CD4-positive, alpha-beta T cell treated with Interleukin-17A for 1 hour (primary cell): ENCODE measurements around the gene SFXN1.

Experiments
- DNase-seq: peaks from one replicate; pipeline ENCODE4 v3.0.0-alpha.2; 2020

Gene SFXN1

GRCh38 chr5:175466700-175467318, 11.6 kb upstream of the SFXN1 start:
- no peak for DNase-seq

GRCh38 chr5:175467983-175468690, 10.2 kb upstream of the SFXN1 start:
- no peak for DNase-seq

DNA sequence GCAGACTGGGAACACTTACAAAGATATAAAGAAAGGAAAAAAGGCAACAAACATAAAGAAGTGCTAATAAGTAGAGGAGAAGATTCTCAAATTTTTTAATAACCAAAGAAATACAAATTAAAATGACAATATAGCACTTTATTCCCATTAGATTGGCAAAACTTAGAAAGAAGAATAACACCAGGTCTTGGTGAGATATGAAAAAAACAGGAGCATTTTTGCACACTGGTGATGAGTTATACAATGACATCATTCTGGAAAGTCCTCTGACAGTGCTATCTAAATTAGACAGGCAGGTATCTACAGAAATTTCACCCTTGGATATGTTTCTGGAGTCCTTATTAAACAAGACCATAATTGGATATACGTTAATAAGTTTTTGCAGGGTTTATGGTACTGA, 9.5 kb upstream of the SFXN1 start:
- no peak for DNase-seq

DNA sequence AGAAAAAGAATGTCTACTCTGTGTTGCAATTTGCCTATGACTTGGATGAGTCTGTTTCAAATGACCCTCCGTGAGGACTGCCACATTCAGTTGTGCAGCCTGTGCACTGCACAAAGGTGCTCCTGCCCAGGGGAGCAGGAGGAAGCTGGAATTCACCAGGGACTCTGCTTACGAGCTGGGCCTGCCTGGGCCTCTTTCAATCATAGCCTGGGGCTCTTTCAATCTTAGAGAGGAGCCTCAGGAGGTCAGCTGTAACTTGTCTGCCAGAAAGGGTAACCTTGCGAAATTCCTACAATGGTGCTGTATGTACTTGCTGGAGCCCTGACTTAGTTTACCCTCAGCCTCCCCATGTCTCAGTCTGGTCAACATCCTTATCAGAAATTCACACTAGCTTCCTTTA, 8.4 kb upstream of the SFXN1 start:
- no peak for DNase-seq

- no peak for DNase-seq
These were observed 7.6 kb upstream of the SFXN1 start for GRCh38 chr5:175470781-175471180.

DNA sequence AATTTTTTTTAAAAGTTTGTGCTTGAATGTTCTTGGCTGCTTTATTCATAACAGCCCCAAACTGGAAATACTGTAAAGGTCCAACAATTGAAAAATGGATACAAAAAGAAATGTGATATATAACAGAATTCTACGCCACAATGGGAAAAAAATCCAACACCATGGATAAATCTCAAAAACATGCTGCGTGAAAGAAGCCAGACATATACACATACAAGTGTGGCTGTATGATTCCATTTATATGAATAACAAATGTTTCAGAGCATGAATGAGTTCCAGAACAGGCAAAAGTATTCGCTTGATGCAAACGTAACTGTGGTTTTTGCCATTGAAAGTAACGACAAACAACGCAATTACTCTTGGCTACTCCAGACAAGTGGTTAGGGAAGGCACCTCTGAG, 7.2 kb upstream of the SFXN1 start:
- no peak for DNase-seq

GRCh38 chr5:175471628-175472027, 6.7 kb upstream of the SFXN1 start:
- DNase-seq: no peak

- no peak for DNase-seq
These were observed 6.0 kb upstream of the SFXN1 start for GRCh38 chr5:175472378-175472777.

DNA sequence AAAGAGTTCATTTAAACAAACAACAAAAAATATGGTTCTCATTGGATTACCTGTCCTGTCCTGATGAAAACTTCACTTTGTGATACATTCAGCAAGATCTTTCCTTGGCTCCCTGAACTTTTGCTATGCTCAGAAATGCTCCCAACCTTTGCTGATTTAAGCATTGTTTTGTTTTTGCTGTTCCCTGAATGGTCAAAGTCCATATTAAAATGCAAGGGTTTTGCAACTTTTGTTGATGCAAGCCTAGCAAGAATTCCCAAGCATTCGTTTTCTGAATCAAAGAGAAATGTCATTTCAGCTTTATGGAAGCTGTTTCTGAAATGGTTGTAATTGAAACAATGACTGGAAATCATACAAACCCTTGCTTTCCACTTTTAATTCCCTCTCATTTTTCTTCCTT, 3.1 kb upstream of the SFXN1 start:
- no peak for DNase-seq

DNA sequence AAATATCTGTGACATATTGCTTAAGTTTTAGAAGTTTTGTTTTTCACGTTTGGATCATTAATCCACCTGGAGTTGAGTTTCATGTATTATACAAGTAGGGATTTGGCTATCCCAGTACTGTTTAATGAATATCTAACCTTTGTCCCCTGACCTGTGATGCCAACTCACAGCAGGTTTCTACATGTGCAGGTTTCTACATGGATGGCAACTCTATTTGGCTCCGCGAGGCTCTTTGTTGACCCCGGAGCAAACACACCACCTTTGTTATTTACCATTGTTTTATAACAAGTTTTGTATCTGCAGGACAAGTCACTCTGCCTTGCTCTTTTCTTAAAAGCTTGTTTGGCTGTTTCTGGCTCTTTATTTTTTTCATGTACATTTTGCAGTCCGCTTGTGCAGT, 920 bp upstream of the SFXN1 start:
- no peak for DNase-seq

DNA sequence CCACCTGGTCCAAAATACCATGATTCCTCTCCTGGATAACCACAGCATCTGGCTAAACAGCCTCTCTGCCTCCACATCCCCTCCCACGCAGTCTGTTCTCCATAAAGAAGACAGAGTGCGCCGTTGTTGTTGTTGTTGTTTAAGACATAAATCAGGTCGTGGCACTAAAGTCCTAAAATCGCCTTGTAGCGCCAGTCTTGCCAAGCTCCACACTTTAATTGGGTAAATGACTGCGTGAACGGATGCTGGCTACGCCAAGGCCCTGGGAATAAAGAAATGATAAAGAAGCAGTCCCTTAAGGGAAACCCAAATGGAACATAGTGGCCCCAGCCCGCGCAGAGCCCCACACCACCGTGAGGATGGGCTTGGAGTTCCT, 364 bp upstream of the SFXN1 start:
- DNase-seq: no peak

GRCh38 chr5:175479125-175479881, 943 bp downstream of the SFXN1 start:
- DNase-seq: peak; percentile 5

DNA sequence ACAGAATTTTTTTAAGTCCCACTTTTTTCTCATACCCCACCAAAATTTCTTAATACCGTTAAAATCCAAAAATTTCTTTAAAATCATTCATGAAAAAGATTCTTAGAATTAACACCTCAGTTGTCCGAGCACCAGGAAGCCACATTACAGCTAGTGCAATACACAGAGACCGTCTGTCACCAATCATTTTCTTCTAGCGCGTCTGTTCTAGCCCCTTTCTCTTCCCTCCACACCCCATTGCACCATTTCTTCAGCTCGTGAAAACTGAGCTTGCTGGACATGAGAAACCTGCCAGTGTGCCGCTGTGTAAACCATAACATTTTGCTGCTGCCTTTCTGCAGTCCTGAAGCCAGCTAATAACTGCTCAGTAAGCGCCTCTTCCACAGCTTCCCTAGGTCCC, 5.0 kb downstream of the SFXN1 start:
- DNase-seq: no peak

DNA sequence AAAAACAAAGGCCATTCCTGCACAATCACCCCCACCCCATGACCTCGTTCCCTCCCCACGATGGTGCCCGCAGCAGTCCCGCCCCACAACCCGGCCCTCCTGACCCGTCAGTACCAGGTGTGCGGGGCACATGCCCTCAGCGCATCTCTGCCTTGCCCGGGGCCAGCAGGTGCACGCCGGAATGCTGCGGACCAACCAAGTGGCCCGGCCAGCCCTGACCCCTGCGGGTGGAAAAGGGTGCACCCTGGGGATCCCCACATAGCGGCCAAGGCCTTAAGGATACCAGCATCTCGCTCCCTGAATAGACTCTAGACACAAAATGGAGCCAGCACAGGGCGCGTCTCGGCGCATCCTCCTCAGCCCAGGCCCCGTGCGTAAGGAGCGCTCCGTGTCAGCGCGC, 6.0 kb downstream of the SFXN1 start:
- no peak for DNase-seq

DNA sequence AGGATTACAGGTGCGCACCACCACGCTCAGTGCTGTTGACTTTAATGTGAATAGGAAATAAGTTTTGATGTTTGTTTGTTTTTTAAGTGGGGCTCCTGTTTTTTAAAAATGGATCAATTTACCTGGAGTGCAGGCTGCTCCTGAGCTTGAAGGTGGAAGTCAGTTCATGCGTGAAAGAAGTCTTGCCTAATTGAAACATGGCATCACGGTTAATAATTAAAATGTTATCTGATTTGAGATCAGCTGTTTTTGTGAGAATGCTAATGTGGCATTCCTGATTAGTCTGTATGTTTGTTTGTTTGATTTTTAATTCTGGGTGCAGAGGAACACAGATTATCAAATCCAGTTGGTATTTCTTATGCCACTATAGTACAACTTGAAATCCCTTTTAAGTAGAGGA, 6.5 kb downstream of the SFXN1 start:
- no peak for DNase-seq

DNA sequence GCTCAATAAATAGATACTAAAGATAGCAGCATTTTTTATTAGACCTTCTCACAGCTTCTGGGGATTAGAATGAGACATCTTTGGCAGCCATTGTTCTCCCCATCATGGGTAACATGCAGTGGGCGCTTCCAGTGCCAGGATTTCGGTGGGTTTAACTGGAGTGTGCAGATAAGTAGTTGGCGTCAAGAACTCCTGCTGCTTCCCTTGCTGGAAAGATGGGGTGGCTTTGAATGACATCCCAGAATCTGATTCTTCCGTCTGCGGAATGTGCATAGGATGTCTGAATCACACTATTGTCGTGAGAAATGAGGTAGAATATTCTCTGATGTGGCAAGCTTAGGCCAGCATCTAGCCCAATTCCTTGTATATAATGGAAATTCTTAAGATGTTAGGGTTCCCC, 7.3 kb downstream of the SFXN1 start:
- no peak for DNase-seq

- DNase-seq: no peak
These were observed 9.3 kb downstream of the SFXN1 start for GRCh38 chr5:175487514-175488222.

- DNase-seq: no peak
These were observed 11.5 kb downstream of the SFXN1 start for GRCh38 chr5:175489693-175490443.

GRCh38 chr5:175491223-175491622, 12.9 kb downstream of the SFXN1 start:
- DNase-seq: no peak

- DNase-seq: no peak
These were observed 14.9 kb downstream of the SFXN1 start for GRCh38 chr5:175493260-175493659.

DNA sequence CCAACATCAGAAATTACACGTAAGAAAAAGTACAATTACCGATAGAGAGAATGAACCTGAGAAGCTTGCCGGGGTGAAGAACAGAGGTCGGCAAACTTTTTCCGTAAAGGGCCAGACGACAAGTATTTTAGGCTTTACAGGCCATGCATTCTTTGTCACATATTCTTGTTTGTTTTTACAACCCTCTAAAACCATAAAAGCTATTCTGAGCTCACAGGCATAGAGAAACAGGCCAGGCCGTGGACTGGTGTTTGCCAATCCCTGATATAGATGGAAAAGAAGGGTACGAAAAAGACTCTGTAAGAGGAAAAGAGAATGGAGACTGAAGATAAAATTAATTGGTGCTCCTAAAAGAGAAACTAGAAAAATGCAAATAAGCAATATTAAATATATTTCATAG, 15.4 kb downstream of the SFXN1 start:
- DNase-seq: no peak

GRCh38 chr5:175494264-175495183, 16.2 kb downstream of the SFXN1 start:
- DNase-seq: no peak
